MM.1S (cell line): ENCODE results near the gene DENND1A.

Experiments
- EZH2 ChIP-seq: fragments of 300-600 bp; sonication (generic); optimal IDR thresholded peaks from 2 replicates; pipeline ENCODE3; 2017; ENCODE audit warnings: low read depth, mild to moderate bottlenecking, antibody characterized with exemption, low read length, mixed read lengths
- EZH2phosphoT487 ChIP-seq: fragments of 300-600 bp; sonication (generic); IDR thresholded peaks from 2 replicates; pipeline ENCODE4 v1.6.1; 2018; ENCODE audit warnings: antibody characterized with exemption, low read length
- TF ChIP-seq, protein P1 (sequence below): fragments of 300-600 bp; sonication (generic); IDR thresholded peaks from 2 replicates; pipeline ENCODE4 v1.5.1; 2016; ENCODE audit warnings: antibody characterized with exemption, low read length, mixed read lengths

DNA sequence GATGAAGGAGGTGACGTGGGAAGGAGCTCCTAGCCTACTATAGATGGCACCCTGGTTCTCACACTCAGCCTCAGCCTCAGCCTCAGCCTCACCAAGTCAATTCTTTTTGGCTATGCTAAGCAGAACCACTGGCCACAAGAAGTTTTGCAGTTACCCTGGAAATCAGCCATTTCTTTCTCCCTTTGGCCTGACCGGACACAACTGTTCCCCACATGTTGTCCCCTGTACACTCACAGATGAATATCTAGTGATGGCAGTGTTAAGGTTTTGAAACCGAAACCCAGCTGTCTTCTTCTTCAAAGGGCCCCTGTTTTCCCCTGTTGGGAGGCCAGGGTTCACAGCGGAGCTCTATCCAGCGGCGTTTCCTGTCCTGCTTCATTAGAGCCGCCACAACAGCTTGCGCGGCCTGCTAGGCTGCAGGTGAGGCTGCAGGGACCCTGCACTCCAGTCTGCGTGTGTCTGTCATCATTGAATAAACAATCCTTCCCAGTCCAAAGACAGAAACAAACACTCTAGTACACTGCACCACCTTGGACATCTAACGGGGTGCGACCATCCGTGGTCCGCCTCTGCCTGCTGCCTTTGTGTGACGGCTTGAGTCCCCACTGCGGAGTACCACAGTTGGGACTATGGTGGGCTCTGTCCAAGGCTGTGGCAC lies 250.5 kb downstream of the DENND1A start:
- TF ChIP-seq, protein P1, sequence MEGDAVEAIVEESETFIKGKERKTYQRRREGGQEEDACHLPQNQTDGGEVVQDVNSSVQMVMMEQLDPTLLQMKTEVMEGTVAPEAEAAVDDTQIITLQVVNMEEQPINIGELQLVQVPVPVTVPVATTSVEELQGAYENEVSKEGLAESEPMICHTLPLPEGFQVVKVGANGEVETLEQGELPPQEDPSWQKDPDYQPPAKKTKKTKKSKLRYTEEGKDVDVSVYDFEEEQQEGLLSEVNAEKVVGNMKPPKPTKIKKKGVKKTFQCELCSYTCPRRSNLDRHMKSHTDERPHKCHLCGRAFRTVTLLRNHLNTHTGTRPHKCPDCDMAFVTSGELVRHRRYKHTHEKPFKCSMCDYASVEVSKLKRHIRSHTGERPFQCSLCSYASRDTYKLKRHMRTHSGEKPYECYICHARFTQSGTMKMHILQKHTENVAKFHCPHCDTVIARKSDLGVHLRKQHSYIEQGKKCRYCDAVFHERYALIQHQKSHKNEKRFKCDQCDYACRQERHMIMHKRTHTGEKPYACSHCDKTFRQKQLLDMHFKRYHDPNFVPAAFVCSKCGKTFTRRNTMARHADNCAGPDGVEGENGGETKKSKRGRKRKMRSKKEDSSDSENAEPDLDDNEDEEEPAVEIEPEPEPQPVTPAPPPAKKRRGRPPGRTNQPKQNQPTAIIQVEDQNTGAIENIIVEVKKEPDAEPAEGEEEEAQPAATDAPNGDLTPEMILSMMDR = no peak
- TF ChIP-seq EZH2phosphoT487 = no peak
- no peak for TF ChIP-seq EZH2
